Stimulated activated CD4-positive, alpha-beta T cell treated with anti-CD3 and anti-CD28 coated beads, Interleukin-12 subunit alpha, Interleukin-12 subunit beta, amount 100 ng/mL, for 24 hours (primary cell): Measurements from ENCODE around the gene PWP2.
A peak's percentile ranks its signal among the peaks of the same experiment; 100 is the strongest.
"Not testable (repeated sequence)": the region's sequence is repeated elsewhere in the genome, so short reads cannot be mapped to it uniquely, and the experiment has no call there.

Source experiments
- DNase-seq, 2 experiments: peaks; one replicate each; pipeline ENCODE4 v3.0.0-alpha.2; 2020; ENCODE audit warnings: low read depth in 2 of 2

Gene PWP2

GRCh38 chr21:44138039-44138438 lies 30.8 kb downstream of the PWP2 start:
- DNase-seq: not testable (repeated sequence)

GRCh38 chr21:44139787-44140551 lies 32.8 kb downstream of the PWP2 start:
- DNase-seq: not testable (repeated sequence)

GRCh38 chr21:44140552-44140932 lies 33.3 kb downstream of the PWP2 start:
- DNase-seq: not testable (repeated sequence)

GRCh38 chr21:44142470-44142869 lies 35.3 kb downstream of the PWP2 start:
- not testable (repeated sequence) for DNase-seq

- DNase-seq: not testable (repeated sequence)
Measured at GRCh38 chr21:44143380-44143779, 36.2 kb downstream of the PWP2 start.

GRCh38 chr21:44143996-44144395 lies 36.8 kb downstream of the PWP2 start:
- DNase-seq: not testable (repeated sequence)

- DNase-seq: not testable (repeated sequence)
Measured at GRCh38 chr21:44144784-44145602, 37.8 kb downstream of the PWP2 start.

GRCh38 chr21:44145616-44146015 lies 38.4 kb downstream of the PWP2 start:
- not testable (repeated sequence) for DNase-seq

- DNase-seq: not testable (repeated sequence)
Measured at GRCh38 chr21:44147108-44147507, 39.9 kb downstream of the PWP2 start.

- DNase-seq: not testable (repeated sequence)
Measured at GRCh38 chr21:44150255-44150654, 43.1 kb downstream of the PWP2 start.

GRCh38 chr21:44153214-44153888 lies 46.2 kb downstream of the PWP2 start:
- DNase-seq: not testable (repeated sequence)

GRCh38 chr21:44153889-44154228 lies 46.7 kb downstream of the PWP2 start:
- DNase-seq: peak; percentile 43 to 46

- not testable (repeated sequence) for DNase-seq
Measured at GRCh38 chr21:44154816-44155230, 47.6 kb downstream of the PWP2 start.

GRCh38 chr21:44155231-44155993 lies 48.2 kb downstream of the PWP2 start:
- DNase-seq: not testable (repeated sequence)

- DNase-seq: not testable (repeated sequence)
Measured at GRCh38 chr21:44155994-44156380, 48.8 kb downstream of the PWP2 start.

GRCh38 chr21:44157439-44158081 lies 50.4 kb downstream of the PWP2 start:
- DNase-seq: not testable (repeated sequence)

GRCh38 chr21:44158082-44158468 lies 50.9 kb downstream of the PWP2 start:
- not testable (repeated sequence) for DNase-seq

- not testable (repeated sequence) for DNase-seq
Measured at GRCh38 chr21:44159349-44160297, 52.4 kb downstream of the PWP2 start.

GRCh38 chr21:44160298-44160672 lies 53.1 kb downstream of the PWP2 start:
- DNase-seq: not testable (repeated sequence)

- not testable (repeated sequence) for DNase-seq
Measured at GRCh38 chr21:44160821-44161220, 53.6 kb downstream of the PWP2 start.
